ENCODE data around the gene IQGAP2.

DNA sequence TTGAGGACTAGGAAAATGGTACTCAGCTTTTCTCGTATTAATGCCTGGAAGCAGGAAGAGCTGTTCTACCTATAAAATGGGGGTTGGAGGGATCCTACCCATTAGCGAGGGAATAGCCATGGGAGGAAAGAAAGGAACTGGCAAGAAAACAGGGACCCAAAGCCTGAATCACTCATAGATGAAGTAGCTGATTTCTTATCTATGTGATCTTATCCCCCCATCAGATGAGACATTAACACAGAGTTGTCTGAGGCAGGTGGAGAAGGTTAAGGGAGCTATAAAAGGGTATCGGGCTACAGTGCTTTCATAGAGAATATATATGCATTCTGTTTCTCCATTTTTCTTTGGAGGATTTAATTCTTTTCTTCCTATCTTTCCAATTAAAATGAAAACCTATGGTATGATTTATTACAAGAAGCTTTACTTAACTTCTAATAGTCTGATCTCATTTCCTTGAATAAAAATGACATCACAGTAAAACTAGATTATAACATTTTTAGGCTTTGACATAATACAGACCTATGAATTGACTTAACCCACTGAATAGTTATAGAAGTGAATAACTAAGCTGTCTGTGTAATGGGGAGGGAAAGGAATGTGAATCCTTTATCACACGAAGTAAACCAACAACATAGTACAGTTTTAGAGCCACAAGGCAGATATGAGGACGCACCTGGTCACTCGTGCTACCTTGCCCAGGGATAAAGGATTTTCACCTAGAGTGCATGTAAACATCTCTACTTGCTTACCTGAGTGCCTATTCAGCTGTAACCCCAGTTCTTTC, 39.0 kb downstream of the IQGAP2 start:
- TF ChIP-seq, protein P1, sequence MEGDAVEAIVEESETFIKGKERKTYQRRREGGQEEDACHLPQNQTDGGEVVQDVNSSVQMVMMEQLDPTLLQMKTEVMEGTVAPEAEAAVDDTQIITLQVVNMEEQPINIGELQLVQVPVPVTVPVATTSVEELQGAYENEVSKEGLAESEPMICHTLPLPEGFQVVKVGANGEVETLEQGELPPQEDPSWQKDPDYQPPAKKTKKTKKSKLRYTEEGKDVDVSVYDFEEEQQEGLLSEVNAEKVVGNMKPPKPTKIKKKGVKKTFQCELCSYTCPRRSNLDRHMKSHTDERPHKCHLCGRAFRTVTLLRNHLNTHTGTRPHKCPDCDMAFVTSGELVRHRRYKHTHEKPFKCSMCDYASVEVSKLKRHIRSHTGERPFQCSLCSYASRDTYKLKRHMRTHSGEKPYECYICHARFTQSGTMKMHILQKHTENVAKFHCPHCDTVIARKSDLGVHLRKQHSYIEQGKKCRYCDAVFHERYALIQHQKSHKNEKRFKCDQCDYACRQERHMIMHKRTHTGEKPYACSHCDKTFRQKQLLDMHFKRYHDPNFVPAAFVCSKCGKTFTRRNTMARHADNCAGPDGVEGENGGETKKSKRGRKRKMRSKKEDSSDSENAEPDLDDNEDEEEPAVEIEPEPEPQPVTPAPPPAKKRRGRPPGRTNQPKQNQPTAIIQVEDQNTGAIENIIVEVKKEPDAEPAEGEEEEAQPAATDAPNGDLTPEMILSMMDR (IDR thresholded peaks at IDR 0.05 in 2 of 3, conservative IDR thresholded peaks at IDR 0.05 in 1 of 3; ENCODE audit: insufficient read depth in 2 of 3, low read depth in 1 of 3, low read length in 3 of 3): no peak
- TF ChIP-seq, protein P2, sequence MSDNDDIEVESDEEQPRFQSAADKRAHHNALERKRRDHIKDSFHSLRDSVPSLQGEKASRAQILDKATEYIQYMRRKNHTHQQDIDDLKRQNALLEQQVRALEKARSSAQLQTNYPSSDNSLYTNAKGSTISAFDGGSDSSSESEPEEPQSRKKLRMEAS (CRISPR knock-in tag; IDR thresholded peaks at IDR 0.05): no peak
- TF ChIP-seq ZNF77 (CRISPR knock-in tag; IDR thresholded peaks at IDR 0.05): no peak
